GM18498 (cell line): ENCODE results near the gene IQSEC2.

ENCODE experiments used
- ATAC-seq: cut with Tn5 transposase; IDR thresholded peaks from one replicate; pipeline ENCODE4 v1.9.1; 2021; ENCODE audit warnings: mild to moderate bottlenecking, moderate library complexity; ENCODE audit not compliant: unreplicated experiment

The IQSEC2 gene

DNA sequence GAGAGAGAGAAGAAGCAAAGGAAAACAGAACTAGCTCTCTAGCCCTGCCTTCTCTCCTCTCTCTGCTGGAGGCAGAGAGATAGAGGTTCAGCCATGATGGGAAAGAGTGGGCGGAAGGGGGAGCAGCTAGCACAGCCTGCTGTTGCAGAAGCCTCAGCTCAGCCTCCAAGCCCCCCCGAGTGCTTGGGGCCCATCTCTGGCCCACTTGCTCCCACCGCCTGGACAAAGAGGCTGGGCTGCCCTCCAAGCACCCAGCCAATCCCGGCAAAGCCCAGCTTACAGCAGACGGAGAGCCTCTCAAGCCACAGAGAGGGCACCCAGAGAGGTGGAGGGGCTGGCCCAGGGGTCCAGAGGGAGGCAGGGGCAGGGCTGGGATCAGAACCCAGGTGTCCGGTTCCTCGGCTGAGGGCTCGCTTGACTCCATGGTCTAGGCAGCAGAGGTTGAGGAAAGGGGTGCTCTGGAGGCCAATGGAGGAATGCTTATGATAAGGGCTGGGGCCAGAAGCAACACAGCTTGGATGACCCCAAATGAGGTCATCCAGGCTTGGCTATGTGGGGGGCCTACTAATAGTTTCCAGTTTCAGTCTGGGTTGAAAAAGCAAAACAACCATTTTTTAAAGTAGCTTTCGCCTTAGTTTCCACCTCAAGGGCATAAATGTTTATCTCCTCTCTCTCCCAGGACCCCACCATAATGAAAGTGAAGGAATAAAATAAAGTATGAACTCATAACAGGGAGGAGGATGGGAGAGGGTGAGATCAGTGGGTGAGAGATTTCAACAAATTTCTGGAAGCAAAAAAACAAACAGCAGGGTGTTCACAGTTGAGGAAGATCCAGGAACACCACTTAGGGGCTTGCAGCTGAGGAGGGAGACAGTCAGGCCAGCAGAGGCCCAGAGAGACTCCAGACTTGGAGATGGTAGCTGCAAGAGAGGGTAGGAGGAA is 24.9 kb upstream of the IQSEC2 start:
- no peak for ATAC-seq

DNA sequence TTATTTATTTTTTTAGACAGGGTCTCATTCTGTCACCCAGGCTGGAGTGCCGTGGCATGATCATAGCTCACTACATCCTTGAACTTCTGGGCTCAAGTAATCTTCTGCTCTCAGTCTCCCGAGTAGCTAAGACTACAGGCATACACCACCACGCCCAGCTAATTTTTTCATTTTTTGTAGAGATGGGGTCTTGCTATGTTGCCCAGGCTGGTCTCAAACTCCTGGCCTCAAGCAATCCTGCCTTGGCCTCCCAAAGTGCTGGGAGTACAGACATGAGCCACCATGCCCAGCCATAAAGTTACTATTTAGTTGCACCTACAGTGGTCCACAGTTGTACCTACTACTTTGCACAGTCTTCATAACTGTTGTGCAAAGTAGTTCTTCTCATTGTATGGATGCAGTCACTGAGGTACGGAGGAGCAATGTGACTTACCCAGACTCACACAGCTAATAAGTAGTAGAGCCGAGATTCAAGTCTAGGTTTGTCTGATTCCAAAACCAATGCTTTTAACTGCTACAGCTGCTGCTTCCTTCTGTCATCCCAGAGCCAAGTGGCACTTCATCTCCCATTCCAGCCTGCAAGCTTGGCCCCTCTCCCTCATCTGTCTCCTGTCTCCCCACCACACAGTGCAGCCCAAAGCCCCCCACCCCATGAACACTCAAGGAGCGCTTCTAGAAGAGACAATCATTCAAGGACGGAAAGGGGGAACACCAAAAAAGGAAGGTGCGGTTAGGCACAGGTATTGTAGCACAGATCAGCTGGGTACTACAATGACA is 24.0 kb upstream of the IQSEC2 start:
- no peak for ATAC-seq

DNA sequence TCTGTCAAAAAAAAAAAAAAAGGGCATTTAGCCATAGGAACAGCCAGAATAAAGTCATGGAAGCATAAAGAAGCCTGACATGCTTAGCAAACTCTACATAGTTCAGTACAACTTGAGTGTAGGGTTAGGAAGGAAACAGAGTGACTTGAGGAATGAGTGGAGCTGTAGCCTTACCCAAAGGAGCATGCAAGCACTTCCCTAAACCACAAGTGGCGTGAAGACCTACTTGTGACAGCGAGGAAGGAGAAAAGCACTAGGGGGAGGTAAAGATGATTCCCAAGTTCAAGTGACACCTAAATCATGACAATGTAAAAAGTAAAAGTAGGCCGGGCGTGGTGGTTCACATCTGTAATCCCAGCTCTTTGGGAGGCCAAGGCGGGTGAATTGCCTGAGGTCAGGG is 21.8 kb upstream of the IQSEC2 start:
- ATAC-seq = no peak

DNA sequence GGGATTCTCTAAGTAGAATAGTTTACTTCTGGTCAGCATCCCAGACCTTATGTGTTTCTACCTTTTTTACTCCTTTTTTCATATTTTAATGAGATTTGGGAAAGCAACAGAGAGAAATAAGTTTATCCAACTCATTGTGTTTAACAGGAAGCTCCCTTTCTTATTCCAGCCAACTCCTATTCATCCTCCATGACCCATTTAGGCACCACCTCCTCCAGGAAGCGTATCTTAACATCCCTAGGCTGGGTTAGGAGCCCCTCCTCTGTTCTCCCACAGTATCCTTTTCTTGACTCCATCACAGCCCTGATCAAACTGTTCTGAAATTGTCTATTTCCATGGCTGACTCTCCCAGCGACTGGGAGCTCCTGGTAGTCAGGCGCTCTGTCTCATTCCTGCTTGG is 18.8 kb upstream of the IQSEC2 start:
- ATAC-seq = no peak

DNA sequence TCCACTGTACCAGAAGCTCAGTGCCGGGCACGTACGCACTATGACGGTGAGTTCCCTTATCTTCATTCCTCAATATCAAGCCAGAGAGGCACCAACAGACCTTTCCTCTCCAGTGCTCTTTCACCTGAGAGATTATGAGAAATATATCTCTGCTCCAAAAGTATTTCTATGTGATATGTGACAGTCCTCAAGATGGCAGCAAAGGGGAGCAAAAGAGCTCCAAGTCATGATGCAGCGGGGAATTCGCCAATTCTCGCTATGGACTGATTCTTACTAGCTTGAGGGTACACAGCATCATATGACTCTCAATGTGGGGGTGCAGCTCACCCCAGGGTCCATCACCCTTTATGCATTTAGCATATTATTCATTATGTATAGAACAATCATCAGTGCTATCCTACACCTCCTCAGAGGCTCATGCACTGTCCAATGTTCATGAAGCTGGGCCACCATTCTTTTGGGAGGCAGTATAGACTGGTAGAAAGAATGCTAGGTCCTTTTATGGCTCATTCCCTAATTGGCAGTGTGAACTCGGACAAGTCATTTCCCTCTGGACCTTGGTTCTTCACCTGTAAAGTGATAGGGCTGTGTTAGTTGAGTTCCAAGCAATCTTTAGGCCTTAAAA is 12.8 kb upstream of the IQSEC2 start:
- no peak for ATAC-seq

DNA sequence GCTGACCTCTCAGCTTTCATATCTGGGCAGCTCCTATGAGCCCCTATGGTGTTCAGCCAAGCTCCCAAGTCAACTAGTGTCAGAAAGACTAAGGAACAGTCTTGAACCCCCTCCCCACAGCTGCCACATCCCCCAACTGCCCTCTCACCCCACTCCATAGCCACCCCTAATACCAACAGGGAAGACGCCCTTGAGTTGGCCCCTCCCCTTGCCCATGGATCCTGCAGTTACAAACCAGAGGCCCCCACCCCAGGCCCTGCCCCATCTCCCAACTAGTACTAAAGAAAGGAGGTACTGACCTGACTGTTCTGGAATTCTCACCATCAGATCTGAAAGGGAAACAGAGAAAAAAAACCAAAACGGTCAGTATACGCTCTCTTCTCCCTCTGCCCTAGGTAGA is 10.2 kb upstream of the IQSEC2 start:
- no peak for ATAC-seq

DNA sequence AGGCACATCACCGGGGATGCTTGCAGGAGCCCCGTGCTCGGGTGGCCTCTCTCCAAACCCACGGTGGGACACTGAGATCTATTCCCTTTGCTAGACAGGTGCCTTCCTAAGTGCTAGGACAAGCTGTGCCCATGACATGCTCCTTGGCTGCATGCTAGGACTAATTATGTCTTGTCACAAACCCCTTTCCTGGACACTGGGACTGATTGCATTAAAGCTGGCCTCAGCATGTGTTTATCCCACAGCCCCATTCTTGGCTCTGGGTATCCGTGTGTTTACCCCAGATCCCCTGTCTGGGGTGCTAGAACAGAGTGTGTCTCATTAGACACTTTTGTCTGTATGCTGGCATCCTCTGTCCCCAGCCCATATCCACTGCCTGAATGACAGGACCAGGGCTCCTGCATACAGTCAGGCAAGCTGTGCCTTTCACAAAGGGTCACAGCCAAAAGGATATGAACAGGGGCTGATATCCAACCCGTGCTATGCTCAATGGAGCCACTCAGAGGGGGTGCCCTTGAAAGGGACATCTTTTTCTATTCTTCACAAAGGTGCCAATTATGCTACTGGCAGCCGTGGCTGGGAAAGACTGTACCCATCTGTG is 9.2 kb upstream of the IQSEC2 start:
- no peak for ATAC-seq

DNA sequence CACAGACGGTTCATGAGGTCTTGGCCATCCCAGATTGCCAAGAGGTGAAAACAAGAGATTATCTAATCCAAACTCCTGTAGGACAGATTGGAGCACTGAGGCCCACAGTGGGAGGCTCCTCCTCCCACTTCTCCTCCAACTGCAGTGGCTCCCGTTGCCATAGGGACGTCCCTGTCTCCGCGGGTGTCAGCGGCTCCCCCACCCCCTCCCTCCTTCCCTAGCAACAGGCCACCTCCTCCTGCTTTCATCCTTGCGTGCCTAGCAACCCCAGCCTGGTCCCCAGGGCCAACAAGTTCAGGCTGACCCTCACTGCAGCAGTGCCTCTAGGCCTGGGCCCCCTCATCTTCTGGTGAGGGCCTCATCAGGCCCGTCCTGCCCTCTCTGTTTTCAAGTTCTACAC is 6.8 kb upstream of the IQSEC2 start:
- ATAC-seq = no peak

DNA sequence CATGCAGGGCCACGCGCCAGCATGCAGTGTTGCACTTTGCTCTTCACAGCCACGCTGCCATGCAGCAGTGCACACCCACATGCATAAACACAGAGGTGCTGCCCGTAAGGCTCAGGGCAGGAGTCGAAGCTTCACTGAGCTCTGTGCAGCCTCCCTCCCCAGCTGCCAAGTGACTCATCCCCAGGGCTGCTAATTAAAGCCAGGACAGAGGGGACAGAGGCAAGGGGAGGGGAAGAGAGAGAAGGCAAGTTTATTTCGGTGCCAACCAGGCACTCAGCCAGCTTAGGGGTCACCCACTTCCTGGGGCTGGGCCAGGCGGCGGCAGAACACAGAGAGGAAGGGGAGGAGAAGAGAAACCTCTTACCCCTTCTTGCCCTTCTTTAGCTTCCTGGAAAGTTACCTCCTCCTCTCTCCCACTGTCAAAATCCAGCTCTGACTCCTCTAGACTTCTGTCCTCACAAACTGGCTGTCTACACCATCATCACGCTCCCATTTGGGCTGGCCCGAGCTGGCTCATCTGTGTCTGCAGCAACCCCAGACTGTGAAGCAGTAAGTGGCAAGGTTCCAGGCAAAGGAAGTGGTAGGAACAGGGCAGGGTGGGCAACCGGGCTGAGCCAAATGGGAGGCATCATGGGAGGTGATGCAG is 6.2 kb upstream of the IQSEC2 start:
- ATAC-seq = no peak

DNA sequence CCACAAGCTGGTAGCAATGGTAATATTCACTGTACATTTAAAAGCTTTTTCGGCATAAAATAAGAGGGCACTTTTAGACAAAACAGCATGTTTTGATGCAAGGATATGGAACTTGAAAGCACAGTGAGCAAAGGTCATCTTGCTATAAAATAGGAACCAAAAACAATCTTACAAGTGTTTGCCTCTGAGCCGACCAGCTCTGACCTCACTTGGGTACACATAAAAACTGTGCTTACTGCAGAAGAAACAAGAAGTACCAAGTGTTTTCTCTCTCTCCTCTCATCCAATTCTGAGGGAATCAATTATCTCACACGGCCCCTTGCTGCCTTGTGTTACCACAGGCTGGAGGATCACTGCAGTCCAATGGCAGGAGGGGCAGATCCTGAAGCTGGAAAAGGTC is 4.8 kb upstream of the IQSEC2 start:
- no peak for ATAC-seq

DNA sequence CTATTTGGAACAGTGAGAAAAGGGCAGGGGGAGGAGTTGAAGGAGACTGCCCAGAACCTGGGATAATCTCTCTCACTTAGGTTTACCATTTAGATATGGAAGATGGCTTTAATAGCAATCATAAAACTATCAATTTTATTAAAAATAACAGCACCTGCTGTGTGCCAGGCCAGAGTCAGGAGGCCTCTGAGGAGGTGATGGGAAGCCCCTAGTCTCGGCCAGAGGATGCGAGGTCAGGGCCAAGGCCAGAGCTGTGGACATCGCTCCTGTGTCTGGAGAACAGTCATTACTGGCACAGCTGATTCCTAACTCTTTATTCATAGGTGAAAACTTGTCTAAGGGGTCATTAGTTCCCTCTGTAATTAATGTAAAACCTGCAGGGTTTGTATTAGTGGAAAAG is 4.2 kb upstream of the IQSEC2 start:
- ATAC-seq = no peak

DNA sequence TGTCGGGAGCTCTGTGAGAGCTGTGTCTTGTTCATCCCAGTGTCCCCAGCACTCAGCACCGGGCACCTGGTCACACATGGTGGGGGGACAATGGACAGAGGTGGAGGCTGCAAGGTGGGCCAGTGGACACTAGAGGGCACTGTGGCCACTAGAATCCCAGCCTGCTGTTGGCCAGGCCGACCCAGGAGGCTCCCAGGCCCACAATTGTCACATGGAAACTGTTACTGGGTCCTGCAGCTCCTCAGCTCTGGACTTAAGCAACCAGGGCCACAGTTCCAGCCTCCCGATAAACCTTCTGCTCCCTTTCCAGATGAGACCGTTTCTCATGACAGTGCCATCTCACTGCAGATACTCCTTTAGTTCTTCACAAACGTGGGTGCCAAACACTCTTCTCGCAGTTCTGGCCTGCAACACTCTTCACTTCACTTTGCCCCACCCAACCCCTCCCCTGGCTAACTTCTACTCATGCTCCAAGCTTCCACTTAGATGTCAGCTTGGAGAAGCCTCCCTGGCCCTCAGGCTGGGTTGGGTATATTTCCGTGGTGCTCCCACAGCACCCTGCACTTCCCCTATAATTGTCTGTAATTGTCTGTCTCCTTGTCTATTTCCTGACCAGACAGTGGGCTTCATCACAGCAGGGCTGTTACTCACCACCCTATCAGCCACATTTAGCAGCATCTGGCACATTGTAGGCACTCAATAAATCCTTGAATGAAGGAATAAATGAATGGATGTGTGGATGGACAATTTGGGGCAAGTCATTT is 3.5 kb upstream of the IQSEC2 start:
- ATAC-seq = peak; percentile 64

DNA sequence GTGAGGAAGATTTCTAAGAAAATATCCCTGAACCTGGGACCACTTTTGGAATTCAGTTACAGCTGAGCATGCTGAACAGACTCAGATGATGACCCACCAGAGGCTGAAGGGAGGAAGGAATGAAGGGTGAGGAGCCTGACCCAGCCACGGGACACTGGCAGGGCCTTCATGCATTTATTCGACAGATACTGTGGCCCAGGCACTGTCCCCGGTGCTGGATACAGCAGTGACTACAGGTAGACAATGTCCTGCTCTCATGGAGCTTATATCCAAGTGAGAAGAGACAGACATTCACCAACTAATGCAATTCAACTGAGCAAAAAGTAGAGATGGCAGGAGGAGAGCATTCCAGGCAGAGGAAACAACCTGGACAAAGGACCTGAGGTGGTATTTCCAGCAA is 2.2 kb upstream of the IQSEC2 start:
- no peak for ATAC-seq

DNA sequence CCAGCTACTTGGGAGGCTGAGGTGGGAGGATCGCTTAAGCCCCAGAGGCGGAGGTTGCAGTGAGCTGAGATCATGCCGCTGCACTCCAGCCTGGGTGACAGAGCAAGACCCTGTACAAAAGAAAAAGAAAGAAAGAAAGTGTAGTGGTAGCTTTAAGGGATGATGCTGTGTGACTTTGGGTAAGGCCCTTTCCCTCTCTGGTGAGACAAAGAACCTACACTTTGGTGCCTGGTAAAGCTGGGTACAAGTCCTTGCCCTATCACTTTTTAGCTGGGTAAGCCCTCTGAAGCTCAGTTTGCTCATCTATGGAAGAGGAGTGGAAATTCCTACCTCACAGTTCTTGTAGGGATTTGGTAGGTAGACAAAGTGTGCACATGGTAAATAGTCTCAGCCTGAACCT is 1.7 kb upstream of the IQSEC2 start:
- ATAC-seq = no peak

DNA sequence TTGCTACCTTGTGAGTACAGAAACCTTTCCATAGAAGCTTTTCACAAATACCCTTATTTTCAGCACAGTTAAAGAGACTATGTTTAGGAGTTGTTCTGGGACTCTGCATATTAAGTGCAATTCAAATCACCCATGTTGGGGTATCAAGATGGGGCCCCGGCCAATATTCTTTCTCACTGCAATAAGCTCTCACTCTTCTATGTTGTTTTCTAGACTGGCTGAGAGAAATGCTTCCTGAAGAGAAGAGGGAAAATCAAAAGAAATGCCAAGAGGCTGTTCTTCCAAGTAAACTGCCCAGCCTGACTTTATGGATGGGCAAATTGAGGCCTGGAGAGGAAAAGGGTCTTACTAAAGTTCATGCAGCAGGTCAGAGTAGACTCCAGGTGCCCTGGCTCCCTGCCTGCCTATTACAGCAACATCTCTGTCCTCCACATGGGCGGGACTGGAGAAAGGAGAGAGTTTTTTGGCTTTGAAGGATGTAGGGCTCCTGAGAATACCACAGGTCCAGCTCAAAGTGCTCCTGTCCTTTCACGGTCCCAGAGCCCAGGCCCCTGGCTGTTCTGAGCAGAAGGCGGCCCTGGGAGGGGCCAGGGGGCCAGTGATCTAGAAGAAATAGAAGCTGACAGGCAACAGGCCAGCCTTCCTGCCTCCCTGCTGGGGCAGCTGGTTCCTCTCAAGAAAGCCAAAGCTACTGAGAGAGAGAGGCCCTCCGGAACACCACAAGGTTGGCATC is 745 bp upstream of the IQSEC2 start:
- ATAC-seq = no peak

DNA sequence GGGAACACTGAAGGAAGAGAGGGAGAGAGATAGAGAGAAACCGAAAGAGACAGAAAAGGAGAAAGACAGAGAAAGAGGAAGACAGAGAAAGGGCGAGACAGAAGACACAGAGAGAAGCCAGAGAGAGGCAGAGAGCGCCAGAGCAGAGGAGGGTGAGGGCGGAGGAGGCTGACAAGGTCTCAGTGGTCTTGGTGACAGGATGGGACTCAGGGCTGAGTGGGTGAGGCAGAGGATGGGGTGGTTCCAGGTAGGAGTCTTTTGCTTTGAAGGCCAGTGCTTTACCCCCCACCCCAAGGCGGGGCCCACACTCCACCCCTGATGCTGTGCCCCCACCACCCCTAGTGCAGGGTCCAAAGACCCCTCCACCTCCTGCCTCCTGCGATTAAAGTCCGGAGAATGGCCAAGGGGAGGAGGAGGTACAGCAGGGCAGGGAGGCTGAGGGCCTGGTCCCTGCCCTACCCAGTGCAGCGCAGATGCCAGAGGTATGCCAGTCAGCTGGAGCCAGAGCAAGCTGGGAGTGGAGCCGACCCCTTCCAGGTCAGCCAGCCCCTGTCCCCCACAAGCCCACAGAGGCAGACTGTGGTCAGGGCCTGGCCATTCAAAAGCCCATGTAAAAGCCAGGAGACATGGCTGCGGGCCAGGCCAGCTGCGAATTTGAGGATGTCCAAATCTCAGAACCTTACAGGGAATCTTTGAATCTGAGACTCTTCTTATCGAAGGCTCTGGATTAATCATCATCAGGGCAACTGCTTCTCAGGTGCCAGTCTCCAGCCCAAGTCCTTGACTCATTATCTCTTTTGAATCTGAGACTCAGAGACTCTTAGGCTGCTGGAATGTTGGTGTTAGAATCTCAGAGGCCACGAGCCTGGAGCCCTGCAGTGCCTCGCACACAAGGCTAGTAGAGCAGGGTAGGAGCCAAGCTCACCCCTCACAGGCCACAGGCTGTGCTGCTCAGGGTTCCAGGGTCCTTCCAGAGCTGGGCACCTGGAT is 758 bp downstream of the IQSEC2 start:
- no peak for ATAC-seq

DNA sequence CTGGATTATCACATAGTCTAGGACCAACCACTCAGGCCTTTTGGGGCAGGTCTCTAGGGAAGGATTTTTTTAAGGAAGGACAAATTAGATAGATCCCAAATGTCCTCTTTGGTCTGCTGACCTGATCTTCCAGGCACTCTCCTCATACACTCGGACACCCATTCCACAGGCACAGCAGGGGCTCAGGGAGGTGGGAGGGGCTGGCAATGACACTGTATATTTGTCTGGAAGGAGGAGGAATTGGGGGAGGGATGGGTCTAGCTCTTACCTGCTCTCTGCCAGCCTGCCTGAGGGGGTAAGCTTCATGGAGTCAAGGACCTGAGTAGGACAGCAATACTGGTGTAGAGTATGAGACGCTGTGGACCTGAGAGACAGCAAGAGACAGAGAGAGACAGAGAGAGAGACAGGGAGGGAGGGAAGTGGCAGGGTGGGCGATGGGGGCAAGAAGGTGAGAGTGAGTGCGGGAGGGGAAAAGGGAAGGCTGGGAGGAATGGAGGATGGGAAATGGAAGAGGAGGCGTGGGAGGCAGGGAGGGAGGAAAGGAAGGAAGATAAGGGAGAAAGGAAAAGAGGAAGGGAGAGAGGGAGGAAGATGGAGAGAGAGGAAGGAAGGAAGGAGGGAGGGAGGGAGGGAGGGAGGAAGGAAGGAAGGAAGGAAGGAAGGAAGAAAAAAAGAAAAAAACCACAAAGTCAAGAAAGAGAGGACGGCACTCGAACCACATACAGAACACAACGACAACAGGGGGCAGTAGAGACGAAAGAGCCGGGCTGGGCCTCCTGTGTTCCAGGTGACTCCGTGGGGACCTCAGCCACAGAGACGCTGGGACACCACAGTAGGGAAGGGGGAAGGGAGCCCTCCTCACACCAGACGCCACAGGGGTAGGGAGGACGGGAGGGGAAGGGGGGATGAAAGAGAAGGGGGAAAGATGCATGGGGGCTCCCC is 1.8 kb downstream of the IQSEC2 start:
- ATAC-seq = no peak
